SK-N-SH (cell line): ENCODE data around the gene LEMD1.

Source experiments
- CHD2 ChIP-seq: fragments of 150-350 bp; IDR thresholded peaks from 2 replicates; pipeline ENCODE4 v1.6.1; 2018; ENCODE audit warnings: low read length; ENCODE audit not compliant: partially characterized antibody
- CTCF ChIP-seq: fragments of 200-600 bp; sonication (generic); IDR thresholded peaks from 2 replicates; pipeline ENCODE4 v1.6.1; 2017; ENCODE audit warnings: antibody characterized with exemption, mild to moderate bottlenecking, moderate library complexity
- EP300 ChIP-seq, 2 experiments: IDR thresholded peaks; 2 replicates each; pipeline versions ENCODE4 v1.4.0 to v1.6.1; 2012; ENCODE audit warnings: borderline replicate concordance in 1 of 2, low read depth in 1 of 2, low read length in 1 of 2
- FOXM1 ChIP-seq: IDR thresholded peaks from 2 replicates; pipeline ENCODE4 v1.4.0; 2012; ENCODE audit warnings: low read depth, mild to moderate bottlenecking
- GABPA ChIP-seq: IDR thresholded peaks from 2 replicates; pipeline ENCODE4 v1.4.0; 2012; ENCODE audit warnings: low read depth, mild to moderate bottlenecking
- GATA2 ChIP-seq: sonication (generic); formaldehyde crosslinking; IDR thresholded peaks from 2 replicates; pipeline ENCODE4 v1.5.0; 2020; ENCODE audit warnings: mild to moderate bottlenecking, missing genetic modification reagents
- MXI1 ChIP-seq: IDR thresholded peaks from 2 replicates; pipeline ENCODE4 v1.6.1; 2012; ENCODE audit warnings: mild to moderate bottlenecking, low read depth, low read length, improper control_type of control experiment
- POLR2AphosphoS5 ChIP-seq: IDR thresholded peaks from 2 replicates; pipeline ENCODE4 v1.6.1; 2012; ENCODE audit warnings: low read depth, low read length
- RAD21 ChIP-seq: IDR thresholded peaks from 2 replicates; pipeline ENCODE4 v1.6.1; 2012; ENCODE audit warnings: mild to moderate bottlenecking, low read length
- RFX5 ChIP-seq: IDR thresholded peaks from 2 replicates; pipeline ENCODE4 v1.6.1; 2012; ENCODE audit warnings: mild to moderate bottlenecking, improper control_type of control experiment, low read length
- SIN3A ChIP-seq: IDR thresholded peaks from 2 replicates; pipeline ENCODE4 v1.6.1; 2012; ENCODE audit warnings: low read depth, mild to moderate bottlenecking, low read length, moderate library complexity, borderline replicate concordance
- YY1 ChIP-seq: IDR thresholded peaks from 2 replicates; pipeline ENCODE4 v1.4.0; 2012; ENCODE audit warnings: low read depth, mild to moderate bottlenecking

GRCh38 chr1:205441716-205442050 lies 19.8 kb upstream of the LEMD1 start:
- no peak for TF ChIP-seq FOXM1
- no peak for TF ChIP-seq RFX5
- no peak for TF ChIP-seq CTCF
- no peak for TF ChIP-seq SIN3A
- TF ChIP-seq EP300 (IDR thresholded peaks at IDR 0.05; ENCODE audit: borderline replicate concordance in 1 of 2, low read depth in 1 of 2, low read length in 1 of 2) = no peak
- no peak for TF ChIP-seq GABPA
- no peak for TF ChIP-seq YY1
- TF ChIP-seq RAD21 = no peak
- TF ChIP-seq CHD2 = no peak
- TF ChIP-seq GATA2 (CRISPR knock-in tag) = no peak
- no peak for TF ChIP-seq POLR2AphosphoS5
- TF ChIP-seq MXI1 = no peak
